ENCODE results near the gene HERC5.
A peak's percentile ranks its signal among the peaks of the same experiment; 100 is the strongest.
"Not testable (repeated sequence)": the region's sequence is repeated elsewhere in the genome, so short reads cannot be mapped to it uniquely, and the experiment has no call there.

Gene HERC5

GRCh38 chr4:88456670-88457306 is at the start of gene HERC5:
TSS of gene HERC5 (plus strand) at chr4:88457119. CDS start at chr4:88457270, 151 bp downstream.
- DNase-seq, result peak; percentile 92

DNA sequence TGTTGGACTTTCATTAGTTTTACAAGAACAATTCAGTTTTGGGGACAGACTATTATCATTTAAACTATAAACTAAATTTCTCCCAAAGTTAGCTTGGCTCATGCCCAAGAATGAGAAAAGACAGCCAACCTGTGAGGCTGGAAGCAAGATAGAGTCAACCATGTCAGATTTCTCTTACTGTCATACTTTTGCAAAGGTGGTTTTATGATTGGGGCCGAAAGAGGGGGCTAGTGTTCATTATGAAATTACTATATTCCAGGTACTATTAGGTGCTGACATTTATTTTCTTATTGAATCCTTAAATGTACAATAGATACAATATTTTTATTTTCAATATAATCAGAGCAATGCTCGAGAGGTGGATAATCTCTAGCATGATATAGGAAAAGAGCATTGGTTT is 47.7 kb upstream of the HERC5 start:
- DNase-seq, result no peak

GRCh38 chr4:88409789-88410188 is 47.1 kb upstream of the HERC5 start:
- DNase-seq, result no peak

DNA sequence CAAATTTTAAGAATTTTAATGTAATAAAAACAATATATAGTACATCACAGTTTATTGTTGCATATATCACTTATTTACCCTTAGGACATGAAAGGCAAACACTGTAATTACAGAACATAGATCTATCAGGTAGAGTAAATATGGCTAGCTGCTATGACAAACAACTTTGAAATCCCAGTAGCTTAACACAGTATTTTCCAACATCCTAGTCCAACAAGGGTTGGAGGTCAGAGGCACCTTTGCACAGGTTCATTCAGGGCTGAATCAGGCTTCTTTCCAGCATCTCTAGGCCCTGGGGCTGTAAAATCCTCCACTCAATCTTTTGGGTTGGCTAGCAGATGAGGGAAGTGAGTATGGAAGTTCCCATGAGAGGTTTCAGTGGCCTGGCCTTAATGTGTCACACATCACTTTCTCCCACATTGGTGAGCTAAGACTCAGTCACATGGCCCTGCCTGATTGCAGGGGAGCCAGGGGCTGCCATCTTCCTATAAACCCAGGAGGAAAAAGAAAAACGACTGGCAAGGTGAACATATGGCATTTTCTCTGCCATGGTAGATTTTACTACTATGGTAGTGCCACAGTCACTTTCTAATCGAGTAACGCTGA is 45.3 kb upstream of the HERC5 start:
- DNase-seq, result no peak

DNA sequence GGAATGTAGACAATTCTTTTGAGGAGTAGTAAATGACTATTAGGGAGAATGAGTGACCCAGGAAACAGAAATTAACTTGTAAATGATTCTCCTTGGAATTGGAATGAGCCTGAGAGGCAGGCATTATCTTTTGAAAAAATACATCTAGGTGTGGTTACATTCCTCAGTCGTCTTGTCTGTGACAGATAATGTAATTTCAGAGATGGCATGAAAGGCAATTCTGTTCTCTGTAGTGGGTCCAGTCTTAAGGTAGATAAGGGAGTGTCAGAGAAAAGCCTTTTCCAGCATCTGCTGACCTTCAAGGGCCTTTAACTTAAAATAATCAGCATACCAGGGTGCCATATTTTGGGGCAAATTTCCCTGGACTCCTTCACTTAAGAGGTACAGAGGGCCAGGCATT is 43.1 kb upstream of the HERC5 start:
- no peak for DNase-seq

GRCh38 chr4:88414755-88415154 is 42.2 kb upstream of the HERC5 start:
- no peak for DNase-seq

DNA sequence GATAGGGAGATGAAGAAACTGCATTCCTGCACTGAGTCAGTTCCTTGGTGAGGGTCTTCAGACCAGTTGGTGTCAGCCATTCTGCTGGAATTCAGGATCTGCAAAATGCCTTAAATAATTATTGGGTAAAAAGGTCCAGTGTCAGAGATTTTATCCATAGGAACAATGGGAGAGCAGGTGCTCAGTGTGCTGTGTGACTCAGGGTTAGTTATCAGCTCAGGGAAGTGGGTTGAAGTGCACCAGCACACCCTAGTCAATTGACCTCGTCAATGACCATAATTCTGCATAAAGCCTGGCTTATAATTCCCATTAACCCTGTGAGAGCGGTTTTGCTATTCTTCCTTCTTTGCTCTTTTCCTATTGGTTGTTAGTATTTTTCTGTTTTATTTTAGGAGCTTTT is 40.9 kb upstream of the HERC5 start:
- no peak for DNase-seq

- no peak for DNase-seq
Measured at GRCh38 chr4:88418411-88418810, 38.5 kb upstream of the HERC5 start.

DNA sequence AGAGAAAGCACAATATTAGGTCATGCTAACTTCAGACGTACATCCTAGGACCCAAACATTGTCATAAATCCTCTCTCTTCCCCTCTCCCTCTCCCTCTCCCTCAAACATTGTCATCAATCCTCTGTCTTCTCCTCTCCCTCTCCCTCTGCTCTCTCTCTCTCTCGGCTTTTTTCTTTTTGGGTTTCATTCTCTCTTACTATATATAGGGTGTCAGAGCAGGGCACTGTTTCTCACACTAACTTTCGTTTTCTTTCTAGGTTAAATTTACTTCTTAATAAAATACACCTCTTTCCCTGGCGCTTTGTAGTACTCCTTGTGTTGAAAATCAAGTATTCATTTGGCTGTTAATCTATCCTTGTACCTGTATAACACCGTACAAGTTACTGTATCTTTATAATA is 37.0 kb upstream of the HERC5 start:
- no peak for DNase-seq

DNA sequence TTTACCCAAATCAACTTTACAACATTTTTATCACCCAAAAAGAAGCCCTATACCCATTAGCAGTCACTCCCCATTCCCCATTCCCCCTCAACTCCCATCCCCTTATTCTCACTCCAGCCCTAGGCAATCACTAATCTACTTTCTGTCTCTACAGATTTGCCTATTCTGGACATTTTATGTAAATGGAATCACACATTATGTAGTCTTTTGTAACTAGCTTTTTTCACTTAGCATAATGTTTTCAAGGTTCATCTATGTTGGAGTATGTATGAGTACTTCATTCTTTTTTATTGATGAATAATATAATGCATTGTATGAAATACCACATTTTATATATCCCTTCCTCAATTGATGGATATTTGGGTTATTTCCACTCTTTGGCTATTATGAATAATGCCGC is 36.1 kb upstream of the HERC5 start:
- no peak for DNase-seq

GRCh38 chr4:88422403-88422802 is 34.5 kb upstream of the HERC5 start:
- no peak for DNase-seq

GRCh38 chr4:88429401-88429800 is 27.5 kb upstream of the HERC5 start:
- DNase-seq, result no peak

- DNase-seq, result no peak
Measured at GRCh38 chr4:88435987-88436693, 20.8 kb upstream of the HERC5 start.

- not testable (repeated sequence) for DNase-seq
Measured at GRCh38 chr4:88437873-88438272, 19.0 kb upstream of the HERC5 start.

DNA sequence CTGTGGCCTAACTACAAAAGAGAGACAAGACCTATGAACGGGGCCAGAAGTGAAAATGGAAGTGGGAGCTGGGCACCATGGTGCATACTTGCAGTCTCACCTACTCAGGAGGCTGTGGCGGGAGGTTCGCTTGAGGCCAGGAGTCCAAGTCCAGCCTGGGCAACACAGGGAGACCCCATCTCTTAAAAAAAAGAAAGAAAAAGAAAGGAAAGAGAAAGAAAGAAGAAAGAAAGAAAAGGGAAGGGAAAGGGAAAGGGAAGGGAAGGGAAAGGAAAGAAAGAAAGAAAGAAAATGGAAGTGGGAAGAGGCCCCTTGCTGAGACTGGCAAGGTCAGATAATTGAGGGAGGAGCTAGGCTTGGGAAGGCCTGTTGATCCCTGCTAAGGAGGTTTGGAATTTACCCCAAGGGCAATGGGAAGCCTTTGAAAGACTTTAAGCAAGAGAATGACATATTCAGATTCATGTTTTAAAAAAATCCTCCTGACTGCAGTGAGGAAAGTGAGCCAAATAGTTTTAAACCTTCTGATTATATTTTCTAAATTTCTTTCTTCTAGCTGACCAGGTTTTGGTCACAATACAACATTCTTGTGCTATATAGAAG is 17.7 kb upstream of the HERC5 start:
- no peak for DNase-seq

- DNase-seq, result no peak
Measured at GRCh38 chr4:88440146-88440545, 16.8 kb upstream of the HERC5 start.

- DNase-seq, result no peak
Measured at GRCh38 chr4:88441696-88442095, 15.2 kb upstream of the HERC5 start.

DNA sequence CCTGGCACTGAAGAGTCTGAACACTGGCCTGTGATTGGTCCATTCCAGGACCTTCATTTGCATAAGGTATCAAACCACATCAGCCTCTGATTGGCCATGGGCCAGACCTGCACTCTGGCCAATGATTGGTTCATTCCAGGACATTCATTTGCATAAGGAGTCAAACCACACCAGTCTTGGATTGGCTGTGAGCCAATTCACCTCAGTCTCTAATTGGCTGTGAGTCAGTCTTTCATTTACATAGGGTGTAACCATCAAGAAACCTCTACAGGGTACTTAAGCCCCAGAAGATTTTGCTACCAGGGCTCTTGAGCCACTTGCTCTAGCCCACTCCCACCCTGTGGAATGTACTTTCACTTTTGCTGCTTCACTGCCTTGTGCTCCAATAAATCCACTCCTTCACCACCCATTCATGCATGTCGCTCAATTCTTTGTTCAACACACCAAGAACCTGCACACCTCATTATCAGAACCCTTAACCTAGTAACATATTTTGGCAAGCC is 14.2 kb upstream of the HERC5 start:
- no peak for DNase-seq

GRCh38 chr4:88443486-88443885 is 13.4 kb upstream of the HERC5 start:
- DNase-seq, result no peak

DNA sequence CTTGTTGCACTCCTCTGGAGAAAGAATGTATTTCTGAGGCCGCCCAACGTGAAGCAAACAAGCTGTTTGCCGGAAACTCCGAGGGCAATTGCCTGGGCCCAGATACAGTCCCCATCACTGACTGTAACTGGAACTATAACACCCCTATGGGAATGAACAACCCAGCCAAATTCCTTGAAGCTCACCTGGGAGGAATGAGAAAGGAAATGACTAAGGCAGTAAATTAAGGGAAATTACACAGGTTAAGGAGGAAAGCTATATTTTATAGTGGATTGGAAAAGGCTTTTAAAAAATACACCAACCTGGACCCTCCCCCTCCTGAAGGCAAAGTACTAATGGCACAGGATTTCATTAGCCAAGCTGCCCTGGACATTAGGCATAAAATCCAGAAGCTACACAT is 11.7 kb upstream of the HERC5 start:
- no peak for DNase-seq

DNA sequence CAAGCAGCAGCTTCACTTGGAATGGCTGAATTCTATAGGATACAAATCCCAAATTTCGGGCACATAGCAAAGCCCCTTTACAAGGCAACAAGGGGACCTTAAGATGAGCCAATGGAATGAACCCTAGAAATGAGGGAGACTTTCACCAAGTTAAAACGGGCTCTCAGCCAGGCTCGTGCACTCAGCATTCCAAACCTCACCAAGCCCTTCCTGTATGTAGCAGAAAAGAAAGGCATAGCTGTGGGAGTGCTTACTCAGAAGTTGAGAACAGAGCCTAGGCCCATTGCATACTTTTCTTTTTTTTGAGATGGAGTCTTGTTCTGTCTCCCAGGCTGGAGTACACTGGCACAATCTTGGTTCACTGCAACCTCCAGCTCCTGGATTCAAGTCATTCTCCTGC is 10.8 kb upstream of the HERC5 start:
- DNase-seq, result no peak

DNA sequence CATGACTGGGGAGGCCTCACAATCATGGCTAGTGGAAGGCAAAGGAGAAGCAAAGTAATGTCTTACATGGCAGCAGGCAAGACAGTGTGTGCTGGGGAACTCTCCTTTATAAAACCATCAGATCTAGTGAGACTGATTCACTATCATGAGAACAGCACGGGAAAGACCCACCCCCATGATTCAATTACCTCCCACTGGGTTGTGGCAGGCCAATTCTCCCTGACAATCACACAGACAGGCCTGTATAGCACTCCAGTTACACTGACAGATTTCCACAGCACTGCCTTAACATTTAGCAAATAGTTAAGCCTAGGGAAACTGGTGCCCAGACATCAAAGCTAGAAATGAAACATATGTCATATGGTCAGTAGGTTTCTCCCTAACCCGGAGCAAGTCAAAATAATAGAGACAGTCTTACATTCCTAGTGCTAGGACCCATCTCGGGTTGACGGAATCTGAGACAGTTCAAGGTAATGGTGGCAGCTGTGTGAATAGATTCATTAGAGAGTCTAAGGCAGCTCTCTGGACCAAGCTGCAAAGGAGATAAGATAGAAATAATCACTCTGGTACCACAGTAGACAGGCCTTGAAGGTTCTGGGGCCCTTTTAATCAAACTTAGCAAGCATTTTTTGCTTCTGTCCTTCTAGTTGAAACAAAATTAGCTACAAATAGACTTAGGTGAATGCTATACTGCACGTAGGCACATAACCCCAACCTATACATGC is 9.4 kb upstream of the HERC5 start:
- DNase-seq, result no peak

- DNase-seq, result not testable (repeated sequence)
Measured at GRCh38 chr4:88448211-88448765, 8.6 kb upstream of the HERC5 start.
